HepG2 (cell line): ENCODE results near the gene SLC35B4. TPM values are rescaled to one million over a fixed set of nuclear protein-coding genes. Genes with fewer than 3 reads are reported as not detected.

Experiments used
- ATAC-seq: fragments of 200-7000 bp; cut with Tn5 transposase; 3 replicates; pipeline ENCODE4 v1.9.1; 2020; ENCODE audit warnings: mild to moderate bottlenecking, moderate library complexity
- BruUV-seq: library from RNA; stranded (reverse); fragments of 400-500 nt; replicated peaks from 2 replicates; lab custom pipeline; 2021; lab: Mats Ljungman, UMichigan
- CTCF ChIA-PET: fragments of 300-600 bp; formaldehyde crosslinking; extraction: SDS; loops from one replicate; lab custom pipeline; 2021; ENCODE audit warnings: low total read pairs, inconsistent platforms, low intra/inter-chr PET ratio; lab: Yijun Ruan, JAX
- POLR2A ChIA-PET: fragments of 350-600 bp; sonication (Branson Sonifier 250); formaldehyde crosslinking; loops from one replicate; lab custom pipeline; 2020; ENCODE audit warnings: antibody characterized with exemption, inconsistent platforms; lab: Yijun Ruan, JAX
- DNase-seq: peaks from one replicate; pipeline ENCODE4 v3.0.0-alpha.2; 2015; ENCODE audit warnings: low spot score
- FAIRE-seq: peaks from 3 replicates; lab custom pipeline; 2011; peaks lifted over from hg19 to GRCh38; lab: Jason Lieb, UNC
- H2AFZ ChIP-seq: one replicate; pipeline ENCODE4 v1.6.1; 2011; ENCODE audit warnings: low read length, inconsistent platforms
- H3K27ac ChIP-seq: fragments of 300-600 bp; 3 replicates; pipeline ENCODE4 v1.8.0; 2011; ENCODE audit warnings: mixed run types, mild to moderate bottlenecking, mixed read lengths, low read length, inconsistent platforms; ENCODE audit not compliant: insufficient read depth; ENCODE audit errors: extremely low read length
- H3K27me3 ChIP-seq, 2 experiments: fragments of 200-600 bp in 1 of 2; 2 replicates in 1 of 2; 3 replicates in 1 of 2; pipeline versions ENCODE4 v1.6.0 to v1.8.0; 2011; ENCODE audit warnings: low read length in 2 of 2, mild to moderate bottlenecking in 2 of 2, moderate library complexity in 2 of 2, inconsistent platforms in 1 of 2; ENCODE audit not compliant: insufficient read depth in 2 of 2, control insufficient read depth in 1 of 2
- H3K36me3 ChIP-seq, 2 experiments: fragments of 200-600 bp in 1 of 2; replicated peaks in 1 of 2; 2 replicates in 1 of 2; 3 replicates in 1 of 2; pipeline versions ENCODE4 v1.5.1 to v1.8.0; 2011; ENCODE audit warnings: low read length in 2 of 2, inconsistent platforms in 1 of 2; ENCODE audit not compliant: insufficient read depth in 2 of 2, control insufficient read depth in 1 of 2
- H3K4me1 ChIP-seq: 2 replicates; pipeline ENCODE4 v1.5.1; 2012; ENCODE audit warnings: low read length, inconsistent platforms; ENCODE audit not compliant: insufficient read depth
- H3K4me2 ChIP-seq: 2 replicates; pipeline ENCODE4 v1.6.0; 2011; ENCODE audit warnings: low read depth, low read length, inconsistent platforms
- H3K4me3 ChIP-seq, 3 experiments: fragments of 200-600 bp in 1 of 3; sonication (generic), shearing (Covaris generic) in 1 of 3; replicated peaks in 1 of 3; 2 replicates each; pipeline ENCODE4 v1.5.1; 2011 to 2016; ENCODE audit warnings: low read length in 3 of 3, inconsistent platforms in 2 of 3, low read depth in 2 of 3, mild to moderate bottlenecking in 2 of 3, control low read depth in 1 of 3, mixed read lengths in 1 of 3; ENCODE audit not compliant: insufficient read depth in 1 of 3
- H3K79me2 ChIP-seq: one replicate; pipeline ENCODE4 v1.6.1; 2011; ENCODE audit warnings: low read length, inconsistent platforms; ENCODE audit not compliant: insufficient read depth
- H3K9ac ChIP-seq: 2 replicates; pipeline ENCODE4 v1.6.0; 2011; ENCODE audit warnings: mild to moderate bottlenecking, low read depth, low read length, inconsistent platforms; ENCODE audit not compliant: insufficient read depth
- H3K9me3 ChIP-seq: 2 replicates; pipeline ENCODE4 v1.5.1; 2012; ENCODE audit warnings: mild to moderate bottlenecking, low read length
- H4K20me1 ChIP-seq: 2 replicates; pipeline ENCODE4 v1.6.0; 2011; ENCODE audit warnings: inconsistent platforms, mild to moderate bottlenecking, low read length, moderate library complexity; ENCODE audit not compliant: insufficient read depth
- LBX2 ChIP-seq: sonication (generic); formaldehyde crosslinking; IDR thresholded peaks from 2 replicates; pipeline ENCODE4 v1.5.0; 2020; ENCODE audit warnings: missing genetic modification reagents, mild to moderate bottlenecking, borderline replicate concordance
- PITX1 ChIP-seq: sonication (generic); formaldehyde crosslinking; IDR thresholded peaks from 2 replicates; pipeline ENCODE4 v1.5.1; 2020; ENCODE audit warnings: mild to moderate bottlenecking, missing genetic modification reagents
- PREB ChIP-seq: sonication (generic); formaldehyde crosslinking; IDR thresholded peaks from 2 replicates; pipeline ENCODE4 v1.4.0; 2020; ENCODE audit warnings: missing genetic modification reagents
- ZNF784 ChIP-seq: sonication (generic); formaldehyde crosslinking; IDR thresholded peaks from 2 replicates; pipeline ENCODE4 v1.5.1; 2020; ENCODE audit warnings: missing genetic modification reagents, mild to moderate bottlenecking, borderline replicate concordance
- WGBS: methylation state at CpG from one replicate; pipeline ENCODE4 v1.1.6; 2017; ENCODE audit warnings: low lambda C conversion rate; 5-methylcytosine and 5-hydroxymethylcytosine counted together
- in situ Hi-C: cut with HindIII; loops from 2 replicates; pipeline ENCODE4 v1.10.0; 2017; ENCODE audit warnings: low pct_unique_long_range_greater_than_20kb; ENCODE audit not compliant: extremely low pct_ligation_motif_present
- intact Hi-C: fragments of 100-400 bp; cut with micrococcal nuclease; formaldehyde crosslinking; loops from one replicate; pipeline ENCODE4 v1.10.0; 2022; ENCODE audit not compliant: unreplicated experiment
- polyA plus RNA-seq, 8 experiments: library from polyadenylated mRNA; depleted of rRNA in 3 of 8; stranded (reverse) in 7 of 8; unstranded in 1 of 8; fragments of >200 nt; fragmentation: Illumina TruSeq in 4 of 8; extraction: Trizol in 4 of 8; gene quantifications; 2 replicates each; pipeline versions ENCODE4 v1.2.1 to v1.2.3, GENCODE V29; 2011 to 2016; ENCODE audit warnings: low read depth in 4 of 8, missing spikeins in 1 of 8, mixed read lengths in 1 of 8; ENCODE audit not compliant: insufficient read depth in 1 of 8
- total RNA-seq, 5 experiments: library from RNA; depleted of rRNA; stranded (reverse); fragments of >200 nt; fragmentation: Illumina TruSeq; extraction: Trizol; gene quantifications; 2 replicates each; pipeline ENCODE4 v1.2.3, GENCODE V29; 2016; ENCODE audit warnings: low read depth in 1 of 5

SLC35B4 gene
- total and polyA plus RNA-seq, 2 of the 13 experiments (the other 11 are each of a cell fraction or from before 2014, with no cell fraction given) = 17.1 to 17.8 TPM

DNA sequence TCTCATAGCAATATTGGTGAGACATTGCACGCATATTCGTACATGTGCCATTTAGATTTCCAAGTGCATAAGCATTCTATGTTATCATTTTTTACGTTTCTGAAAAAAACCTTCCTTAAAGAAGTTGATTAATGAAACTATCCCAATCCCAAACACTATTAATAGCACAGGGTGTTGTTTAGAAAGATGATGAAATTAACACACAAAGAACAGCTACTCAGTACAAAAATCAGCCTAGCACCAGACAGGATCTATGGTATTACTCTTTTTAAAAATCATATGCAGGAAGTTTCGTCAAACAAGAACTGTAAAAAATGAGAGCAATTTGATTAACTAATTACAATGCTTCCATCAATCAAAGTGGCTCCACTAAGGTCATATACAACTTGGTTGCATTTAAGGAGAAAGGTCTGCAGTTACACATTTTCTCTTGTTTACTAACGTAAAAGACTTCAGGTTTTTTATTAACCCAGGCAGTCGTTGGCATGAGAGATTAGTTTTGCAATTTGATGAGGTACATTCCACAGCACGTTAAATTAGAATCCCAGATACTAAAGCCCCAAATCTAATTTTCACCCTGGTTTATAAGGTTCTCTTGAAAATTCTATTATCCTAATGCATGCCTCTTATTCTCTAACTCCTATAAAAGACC is 38.1 kb downstream of the SLC35B4 start (continued):
- TF ChIP-seq LBX2 (CRISPR knock-in tag) (no peak), PITX1 (no peak)

DNA sequence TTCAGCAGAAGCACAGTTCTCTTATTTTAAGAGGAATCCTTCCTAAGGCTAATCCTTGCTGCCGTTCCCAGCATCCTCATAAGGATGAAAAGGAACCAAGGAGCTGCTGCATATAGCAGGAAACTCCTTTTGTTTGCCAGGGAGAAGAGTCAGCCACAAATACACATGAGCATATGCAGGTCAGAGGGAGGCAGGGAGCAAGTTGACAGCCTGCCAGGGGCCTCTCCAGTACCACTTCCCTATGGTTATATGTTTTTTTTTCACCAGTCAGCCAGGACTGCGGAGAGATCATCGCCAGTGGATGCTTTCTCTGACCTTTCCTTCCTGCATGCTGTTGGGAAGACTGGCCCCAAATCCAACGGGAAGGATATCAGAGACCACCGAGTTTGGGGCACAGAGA is 39.8 kb downstream of the SLC35B4 start:
- H3K9me3 ChIP-seq = no peaks in the 10 kb centered on the region
- FAIRE-seq (no peak), DNase-seq (no peak), ATAC-seq (no peak)
- intact Hi-C loops = no loop called here
- H3K9ac ChIP-seq = no peak overlapping the region
- H3K36me3 ChIP-seq = no peaks in the 10 kb centered on the region
- H3K27ac ChIP-seq = no peak overlapping the region
- 10% methylated on average over 5 of the region's 5 CpGs for WGBS
- H3K79me2 ChIP-seq = no peaks in the 10 kb centered on the region
- H3K27me3 ChIP-seq = no peaks in the 10 kb centered on the region
- CTCF ChIA-PET = no interaction called here
- no TSS peak for BruUV-seq
- TF ChIP-seq PREB (CRISPR knock-in tag) (no peak), ZNF784 (no peak)
- in situ Hi-C loops = no loop called here
- H4K20me1 ChIP-seq = no peaks in the 10 kb centered on the region
- POLR2A ChIA-PET = no interaction called here
- no peak overlapping the region for H3K4me3 ChIP-seq
- H2AFZ ChIP-seq = no peak overlapping the region
- H3K4me2 ChIP-seq = no peak overlapping the region
- peaks cover 6% of the 10 kb centered on the region; the same call in 1 of the 2 replicates for H3K4me1 ChIP-seq
